ENCODE results near the gene FHAD1.

FHAD1 gene

GRCh38 chr1:15445390-15446122, 198.5 kb downstream of the FHAD1 start:
- no peak for DNase-seq

- no peak for DNase-seq
These were observed 199.2 kb downstream of the FHAD1 start for GRCh38 chr1:15446212-15446611.

Data from KG1 (cell line).